Activated T-cell treated with anti-CD3 and anti-CD28 coated beads for 4 hours (primary cell): ENCODE measurements around the gene PLGLB1.
"Not testable (repeated sequence)": the region's sequence is repeated elsewhere in the genome, so short reads cannot be mapped to it uniquely, and the experiment has no call there.

Source experiments
- DNase-seq: peaks from one replicate; pipeline ENCODE4 v3.0.0-alpha.2; 2020

Gene PLGLB1

GRCh38 chr2:87021744-87022143 is at the start of gene PLGLB1:
Gene PLGLB1, minus strand, starts transcription at chr2:87021844. Its CDS starts 61 bp downstream, at chr2:87021783.
- DNase-seq: not testable (repeated sequence)

- DNase-seq: not testable (repeated sequence)
Measured at GRCh38 chr2:87064305-87064704, 42.7 kb upstream of the PLGLB1 start.

DNA sequence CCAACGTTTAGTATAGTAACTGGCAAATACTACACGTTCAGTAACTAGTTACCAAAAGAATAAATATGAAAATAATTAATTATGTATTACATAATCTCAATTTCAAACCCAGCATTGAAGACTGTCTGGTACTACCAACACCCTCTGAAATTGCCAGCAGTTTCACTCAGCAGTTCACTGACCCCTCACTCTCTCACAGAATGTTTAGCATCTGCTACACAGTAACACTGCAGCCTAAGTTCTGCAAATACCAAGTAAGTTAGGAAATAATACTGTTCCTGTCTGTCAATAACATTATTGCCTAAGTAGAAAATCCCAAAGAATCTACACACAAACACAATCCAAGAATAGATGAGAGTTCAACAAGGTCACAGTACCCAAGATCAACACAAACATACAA is 41.8 kb upstream of the PLGLB1 start:
- not testable (repeated sequence) for DNase-seq

GRCh38 chr2:87061519-87061918 is 39.9 kb upstream of the PLGLB1 start:
- DNase-seq: not testable (repeated sequence)

DNA sequence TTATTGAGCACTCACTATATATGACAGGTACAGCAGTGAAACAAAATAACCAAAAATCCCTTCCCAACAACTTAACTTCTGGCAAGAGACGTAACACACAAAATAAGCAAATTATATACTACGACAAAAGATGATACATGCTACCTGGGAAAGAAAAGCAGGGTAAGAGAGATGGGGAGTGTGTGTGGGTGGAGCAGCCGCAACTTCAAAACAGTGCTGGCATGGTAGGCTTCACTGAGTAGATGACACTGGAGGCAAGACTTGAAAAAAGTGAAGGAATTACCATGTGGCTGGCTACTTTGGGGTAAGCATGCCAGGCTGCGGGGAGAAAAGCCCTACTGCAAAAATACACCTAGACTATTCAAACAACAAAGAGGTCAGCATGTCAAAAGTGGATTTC is 36.0 kb upstream of the PLGLB1 start:
- DNase-seq: not testable (repeated sequence)

DNA sequence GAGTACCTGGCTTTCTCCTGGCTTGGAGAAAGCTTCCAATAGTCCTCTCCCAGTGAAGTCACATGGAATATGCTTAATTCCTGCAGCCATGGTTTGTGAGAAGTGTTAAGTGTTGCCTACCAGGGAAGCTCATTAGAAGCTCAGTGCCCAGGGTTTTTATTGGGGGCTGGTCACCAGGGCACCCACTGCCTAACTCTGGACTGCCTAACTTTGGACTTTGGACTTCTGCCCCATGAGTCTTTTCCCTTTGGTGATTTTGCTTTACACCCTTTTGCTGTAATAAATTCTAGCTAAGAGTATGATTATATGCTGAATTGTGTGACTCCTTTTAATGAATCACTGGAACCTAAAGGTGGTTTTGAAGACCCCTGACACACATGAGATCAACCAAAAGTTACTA is 35.2 kb upstream of the PLGLB1 start:
- DNase-seq: not testable (repeated sequence)

DNA sequence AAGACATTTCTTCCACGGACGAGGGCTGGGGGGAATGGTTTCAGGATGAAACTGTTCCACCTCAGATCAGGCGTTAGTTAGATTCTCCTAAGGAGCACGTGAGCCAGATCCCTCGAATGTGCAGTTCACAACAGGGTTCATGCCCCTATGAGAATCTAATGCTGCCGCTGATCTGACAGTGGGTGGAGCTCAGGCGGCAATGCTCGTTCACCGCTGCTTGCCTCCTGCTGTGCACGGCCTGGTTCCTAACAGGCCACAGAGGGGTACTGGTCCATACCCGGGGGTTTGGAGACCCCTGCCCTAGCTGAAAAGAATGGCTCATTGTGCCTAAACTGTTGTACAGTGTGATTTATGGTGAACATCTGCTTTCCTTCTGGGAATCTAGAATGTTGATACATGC is 34.8 kb upstream of the PLGLB1 start:
- DNase-seq: not testable (repeated sequence)

DNA sequence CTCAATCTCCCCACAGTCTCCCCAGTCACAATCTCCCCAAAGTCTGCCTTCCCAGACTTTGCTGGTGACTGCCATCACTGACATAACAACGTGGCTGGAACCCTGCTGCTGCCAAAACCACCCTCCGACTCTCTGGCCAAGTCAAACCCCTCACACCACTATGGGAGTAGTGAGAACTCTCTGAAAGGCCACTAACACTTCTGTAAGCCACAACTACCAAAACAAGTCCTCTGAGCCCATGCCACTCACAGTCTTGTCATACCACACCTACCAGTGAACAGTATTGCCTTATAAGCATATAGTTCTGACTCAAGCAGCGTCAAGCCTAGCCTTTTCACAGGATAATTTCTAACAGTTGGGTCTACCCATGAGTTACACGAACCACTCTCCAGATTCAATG is 32.7 kb upstream of the PLGLB1 start:
- not testable (repeated sequence) for DNase-seq

GRCh38 chr2:87041321-87041978 is 19.8 kb upstream of the PLGLB1 start:
- DNase-seq: not testable (repeated sequence)

- not testable (repeated sequence) for DNase-seq
Measured at GRCh38 chr2:87028607-87029006, 7.0 kb upstream of the PLGLB1 start.

DNA sequence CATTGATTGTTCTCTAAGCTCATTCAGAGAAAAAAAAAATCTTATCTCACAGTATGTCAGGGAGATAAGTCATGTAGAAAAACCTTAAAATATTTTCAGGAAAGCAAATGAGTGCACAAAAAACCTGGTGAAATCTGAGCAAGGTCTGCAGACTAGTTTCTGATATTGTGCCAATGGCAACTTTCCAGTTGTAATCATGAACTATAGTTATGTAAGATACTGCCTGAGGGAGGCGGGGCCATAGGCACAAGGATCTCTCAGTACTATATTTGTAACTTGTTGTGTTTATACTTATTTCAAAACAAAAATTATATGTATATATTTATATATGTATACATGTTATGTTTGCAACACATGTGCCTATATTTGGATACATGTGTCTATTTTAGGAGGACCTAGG is 5.2 kb upstream of the PLGLB1 start:
- DNase-seq: not testable (repeated sequence)

- not testable (repeated sequence) for DNase-seq
Measured at GRCh38 chr2:87025927-87026326, 4.3 kb upstream of the PLGLB1 start.

GRCh38 chr2:87023988-87024615 is 2.5 kb upstream of the PLGLB1 start:
- not testable (repeated sequence) for DNase-seq

DNA sequence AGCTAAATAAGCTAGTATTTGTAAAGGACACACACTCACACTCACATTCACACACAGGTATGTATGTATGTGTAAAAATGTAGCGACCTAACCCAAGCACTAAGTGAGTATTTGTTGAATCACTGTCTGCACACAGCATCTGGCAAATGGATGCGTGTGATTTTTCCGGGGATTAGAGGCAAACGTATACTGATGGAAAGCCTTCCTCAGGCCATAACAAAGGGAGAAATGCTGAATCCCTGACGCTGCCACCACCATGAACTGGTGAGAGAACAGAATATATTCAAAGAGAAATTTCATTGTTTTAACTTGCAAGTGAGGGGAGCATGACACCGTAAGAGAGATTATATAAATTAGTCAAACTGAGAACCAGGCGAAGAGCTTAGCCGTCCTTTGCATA is 601 bp downstream of the PLGLB1 start:
- not testable (repeated sequence) for DNase-seq

GRCh38 chr2:87019053-87019452 is 2.6 kb downstream of the PLGLB1 start:
- not testable (repeated sequence) for DNase-seq

DNA sequence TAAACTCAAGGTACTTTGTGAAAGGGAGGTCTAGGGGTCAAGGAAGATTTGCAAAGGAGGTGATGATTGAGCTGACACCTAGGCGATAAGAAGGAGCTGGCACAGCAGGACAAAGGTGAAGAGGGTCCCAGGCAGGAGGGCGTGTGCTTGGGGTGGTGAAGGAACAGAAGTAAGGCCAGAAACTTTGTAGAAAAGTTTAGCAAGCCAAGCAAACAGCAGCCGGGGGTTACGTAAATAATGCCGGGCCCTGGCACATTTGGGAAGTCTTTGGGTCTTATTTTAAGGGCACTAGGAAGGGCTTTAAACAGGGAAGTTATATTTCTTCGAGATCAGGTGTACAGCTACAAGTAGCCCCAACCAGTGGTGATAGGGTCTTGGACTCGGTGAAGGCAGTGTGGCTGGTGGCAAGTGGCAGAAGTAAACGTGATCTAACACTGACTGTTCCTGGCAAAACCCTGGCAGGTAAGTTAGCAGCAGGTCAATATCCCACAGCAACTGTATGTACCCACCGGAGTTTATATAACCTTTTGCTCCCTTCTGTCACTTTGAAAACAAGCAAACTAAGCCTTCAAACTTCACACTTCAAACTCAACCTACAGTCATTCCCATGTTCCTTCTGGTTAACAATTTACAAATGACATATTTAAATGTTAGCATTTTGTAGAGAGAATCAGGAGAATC is 7.0 kb downstream of the PLGLB1 start:
- DNase-seq: not testable (repeated sequence)

DNA sequence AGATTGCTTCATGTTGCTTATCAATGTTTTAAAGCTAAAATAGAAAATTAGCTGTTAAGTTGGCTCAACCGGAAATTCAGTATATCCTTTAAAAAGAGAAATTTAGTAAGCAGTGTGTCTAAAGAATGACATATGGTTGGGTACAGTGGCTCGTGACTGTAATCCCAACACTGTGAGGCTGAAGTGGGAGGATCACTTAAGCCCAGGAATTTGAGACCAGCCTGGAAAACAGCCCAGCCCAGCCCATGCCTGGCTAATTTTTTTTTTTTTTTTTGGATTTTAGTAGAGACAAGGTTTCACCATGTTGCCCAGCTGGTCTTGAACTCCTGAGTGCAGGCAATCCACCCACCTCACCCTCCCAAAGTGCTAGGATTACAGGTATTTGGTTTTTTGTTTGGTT is 17.2 kb downstream of the PLGLB1 start:
- DNase-seq: not testable (repeated sequence)
